Lung (tissue), 12 donors: Measurements from ENCODE around the gene CIT. TPM values are rescaled to one million over a fixed set of nuclear protein-coding genes. Genes with fewer than 3 reads are reported as not detected.

Experiments
- ATAC-seq: fragments of 200-7000 bp; cut with Tn5 transposase; one replicate; pipeline ENCODE4 v1.9.1; 2020; ENCODE audit warnings: moderate number of reproducible peaks; ENCODE audit not compliant: insufficient read depth, low FRiP score
- DNase-seq, 3 donors: peaks; one replicate each; pipeline ENCODE4 v3.0.0-alpha.2; 2013 to 2017
- H3K27ac ChIP-seq, 2 donors: one replicate each; pipeline ENCODE4 v1.5.1; 2013; ENCODE audit warnings: mild to moderate bottlenecking in 2 of 2, moderate library complexity in 2 of 2, control low read depth in 1 of 2, inconsistent platforms in 1 of 2, low read depth in 1 of 2, low read length in 1 of 2
- H3K27me3 ChIP-seq, 3 donors: one replicate each; pipeline ENCODE4 v1.5.1; 2013; ENCODE audit warnings: low read length in 2 of 3; ENCODE audit not compliant: control insufficient read depth in 3 of 3, insufficient read depth in 3 of 3
- H3K36me3 ChIP-seq, 4 donors: one replicate each; pipeline ENCODE4 v1.5.1; 2013; ENCODE audit warnings: low read length in 4 of 4, mild to moderate bottlenecking in 1 of 4, moderate library complexity in 1 of 4; ENCODE audit not compliant: control insufficient read depth in 4 of 4, insufficient read depth in 4 of 4
- H3K4me1 ChIP-seq, 5 donors: one replicate each; pipeline ENCODE4 v1.5.1; 2013; ENCODE audit warnings: low read length in 5 of 5, mild to moderate bottlenecking in 2 of 5, moderate library complexity in 1 of 5; ENCODE audit not compliant: control insufficient read depth in 5 of 5, insufficient read depth in 5 of 5
- H3K4me3 ChIP-seq: one replicate; pipeline ENCODE4 v1.5.1; 2013; ENCODE audit warnings: mild to moderate bottlenecking, control low read depth, moderate library complexity
- H3K9ac ChIP-seq, 2 donors: one replicate each; pipeline ENCODE4 v1.5.1; 2013; ENCODE audit warnings: low read length in 2 of 2, control low read depth in 1 of 2; ENCODE audit not compliant: insufficient read depth in 1 of 2
- H3K9me3 ChIP-seq, 4 donors: one replicate each; pipeline ENCODE4 v1.5.1; 2013; ENCODE audit warnings: low read length in 3 of 4, mild to moderate bottlenecking in 1 of 4, moderate library complexity in 1 of 4; ENCODE audit not compliant: control insufficient read depth in 4 of 4, insufficient read depth in 3 of 4
- WGBS, 2 donors: extraction: QIAGEN DNeasy Blood & Tissue Kit; methylation state at CpG; one replicate each; pipeline ENCODE4 v1.1.7; 2013; 5-methylcytosine and 5-hydroxymethylcytosine counted together
- polyA plus RNA-seq, 2 donors: library from polyadenylated mRNA; stranded (reverse); fragments of 200-250 nt; gene quantifications; one replicate each; pipeline ENCODE4 v1.2.1, GENCODE V29; 2013
- total RNA-seq, 2 donors: library from RNA; depleted of rRNA in 1 of 2; stranded (reverse); fragments of >200 nt in 1 of 2; gene quantifications; one replicate each; pipeline ENCODE4 v1.2.1, GENCODE V29; 2014 to 2021
- TF ChIP-seq, protein P1 (sequence below): IDR thresholded peaks from 2 replicates; pipeline ENCODE4 v1.5.1; 2012; ENCODE audit warnings: mild to moderate bottlenecking; ENCODE audit errors: control extremely low read depth, extremely low read depth
- donor health status: control.
- donor health status: control.
- donor health status: Bipolar disorder and iron deficiency.
- donor health status: healthy.
- donor health status: DM: yes; HTN: yes; CAD: no.

Gene CIT
- total and polyA plus RNA-seq, 4 donors: 5.0 to 29.3 (median 14.9) TPM

DNA sequence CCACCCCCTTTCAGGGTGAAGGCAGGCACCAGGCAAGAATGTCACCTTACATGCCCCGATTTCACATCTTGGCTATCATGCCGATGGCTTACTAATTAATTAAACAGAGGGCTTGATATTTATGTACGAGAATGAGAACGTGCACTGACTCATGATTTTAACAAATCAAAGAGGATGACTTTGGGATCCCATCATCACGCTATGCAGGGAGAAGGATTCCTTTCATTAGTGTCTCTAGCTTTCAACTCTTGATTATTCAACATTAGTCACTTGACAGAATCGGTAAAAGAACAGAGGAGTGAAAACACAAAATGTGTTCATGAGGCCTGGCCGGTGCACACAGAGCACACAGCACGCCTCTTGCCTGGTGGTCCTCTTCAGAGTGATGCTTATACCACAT is 128.6 kb downstream of the CIT start:
- Histone ChIP-seq H3K27me3 (no peaks in the 10 kb centered on the region), H3K4me3 (no peak overlapping the region), H3K27ac (no peak overlapping the region), H3K9ac (no peak overlapping the region), H3K9me3 (peaks cover 0 to 9% (median 5%) of the 10 kb centered on the region in 4 donors), H3K36me3 (peaks cover 0 to 14% (median 3%) of the 10 kb centered on the region in 4 donors), H3K4me1 (no peaks in the 10 kb centered on the region)
- 94 to 96% methylated on average over 8 of the region's 8 CpGs for WGBS, 2 donors
- no peak for DNase-seq
- TF ChIP-seq, protein P1, sequence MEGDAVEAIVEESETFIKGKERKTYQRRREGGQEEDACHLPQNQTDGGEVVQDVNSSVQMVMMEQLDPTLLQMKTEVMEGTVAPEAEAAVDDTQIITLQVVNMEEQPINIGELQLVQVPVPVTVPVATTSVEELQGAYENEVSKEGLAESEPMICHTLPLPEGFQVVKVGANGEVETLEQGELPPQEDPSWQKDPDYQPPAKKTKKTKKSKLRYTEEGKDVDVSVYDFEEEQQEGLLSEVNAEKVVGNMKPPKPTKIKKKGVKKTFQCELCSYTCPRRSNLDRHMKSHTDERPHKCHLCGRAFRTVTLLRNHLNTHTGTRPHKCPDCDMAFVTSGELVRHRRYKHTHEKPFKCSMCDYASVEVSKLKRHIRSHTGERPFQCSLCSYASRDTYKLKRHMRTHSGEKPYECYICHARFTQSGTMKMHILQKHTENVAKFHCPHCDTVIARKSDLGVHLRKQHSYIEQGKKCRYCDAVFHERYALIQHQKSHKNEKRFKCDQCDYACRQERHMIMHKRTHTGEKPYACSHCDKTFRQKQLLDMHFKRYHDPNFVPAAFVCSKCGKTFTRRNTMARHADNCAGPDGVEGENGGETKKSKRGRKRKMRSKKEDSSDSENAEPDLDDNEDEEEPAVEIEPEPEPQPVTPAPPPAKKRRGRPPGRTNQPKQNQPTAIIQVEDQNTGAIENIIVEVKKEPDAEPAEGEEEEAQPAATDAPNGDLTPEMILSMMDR: no peak
- no peak for ATAC-seq

DNA sequence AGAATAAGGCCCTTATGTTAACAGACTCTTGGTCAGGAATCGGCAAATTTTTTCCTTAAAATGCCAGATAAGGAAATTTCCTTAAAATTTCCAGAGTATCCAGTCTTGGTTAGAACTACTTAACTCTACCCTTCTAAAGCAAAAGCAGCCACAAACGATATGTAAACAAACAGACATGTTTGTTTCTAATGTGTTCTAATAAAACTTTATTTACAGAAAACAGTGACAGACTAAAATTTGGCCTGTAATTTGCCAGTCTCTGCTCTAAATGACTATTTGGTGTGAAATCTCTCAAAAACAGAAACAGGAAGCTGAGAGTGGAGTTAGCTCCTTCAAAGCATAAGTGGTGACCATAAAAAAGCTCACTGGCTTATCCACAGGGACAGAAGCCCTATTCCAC is 131.0 kb downstream of the CIT start:
- no peak for DNase-seq
- 94 to 95% methylated on average over 2 of the region's 2 CpGs for WGBS, 2 donors

DNA sequence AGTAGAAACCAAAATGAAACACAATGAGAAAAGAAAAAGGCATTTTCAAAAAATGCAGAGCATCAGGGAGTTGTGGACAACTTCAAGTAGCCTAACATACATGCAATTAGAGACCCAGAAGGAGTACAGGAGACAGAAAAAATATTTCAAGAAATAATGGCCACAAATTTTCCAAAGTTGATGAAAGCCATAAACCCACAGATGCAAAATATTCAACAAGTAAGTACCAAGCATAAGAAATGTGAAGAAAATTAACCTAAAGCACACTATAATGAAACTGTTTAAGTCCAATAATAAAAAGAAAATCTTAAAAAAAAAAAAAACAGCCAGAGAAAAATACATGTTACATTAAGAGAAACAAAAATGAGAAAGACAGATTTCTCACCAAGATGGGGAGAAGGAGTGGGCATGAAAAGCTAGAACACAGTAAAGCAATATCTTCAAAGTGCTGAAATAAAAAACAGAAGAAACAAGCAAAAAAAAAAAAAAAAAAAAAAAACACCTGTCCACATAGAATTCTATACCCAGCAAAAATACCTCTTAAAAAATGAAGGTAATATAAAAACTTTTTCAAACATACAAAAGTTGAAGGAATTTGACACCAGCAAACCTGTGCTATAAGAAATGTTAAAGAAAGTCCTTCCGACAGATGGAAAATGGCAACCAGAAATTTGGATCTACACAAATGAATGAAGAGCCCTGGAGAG is 132.1 kb downstream of the CIT start:
- Histone ChIP-seq H3K4me1 (no peaks in the 10 kb centered on the region), H3K9me3 (peaks cover 0 to 9% (median 5%) of the 10 kb centered on the region in 4 donors)

More for the DNA sequence above, 131.0 kb downstream of the CIT start:
- ATAC-seq: no peak
- TF ChIP-seq, protein P1: no peak
- no peak overlapping the region for H3K27ac ChIP-seq
- H3K4me3 ChIP-seq: no peak overlapping the region
- no peaks in the 10 kb centered on the region for H3K27me3 ChIP-seq
- peaks cover 0 to 9% (median 5%) of the 10 kb centered on the region in 4 donors for H3K9me3 ChIP-seq
- no peaks in the 10 kb centered on the region for H3K4me1 ChIP-seq
- peaks cover 0 to 14% (median 3%) of the 10 kb centered on the region in 4 donors for H3K36me3 ChIP-seq
- H3K9ac ChIP-seq: no peak overlapping the region

More for the DNA sequence above, 132.1 kb downstream of the CIT start:
- Histone ChIP-seq H3K27me3 (no peaks in the 10 kb centered on the region), H3K4me3 (no peak overlapping the region), H3K36me3 (peaks cover 0 to 14% (median 1%) of the 10 kb centered on the region in 4 donors), H3K27ac (no peak overlapping the region), H3K9ac (no peak overlapping the region)
- DNase-seq (no peak), ATAC-seq (no peak)
- TF ChIP-seq, protein P1: no peak
- 99 to 100% methylated on average over 1 of the region's 1 CpG for WGBS, 2 donors
